ENCODE data around the gene SLC25A28.
A peak's percentile ranks its signal among the peaks of the same experiment; 100 is the strongest.
"Not testable (repeated sequence)": the region's sequence is repeated elsewhere in the genome, so short reads cannot be mapped to it uniquely, and the experiment has no call there.

Gene SLC25A28

DNA sequence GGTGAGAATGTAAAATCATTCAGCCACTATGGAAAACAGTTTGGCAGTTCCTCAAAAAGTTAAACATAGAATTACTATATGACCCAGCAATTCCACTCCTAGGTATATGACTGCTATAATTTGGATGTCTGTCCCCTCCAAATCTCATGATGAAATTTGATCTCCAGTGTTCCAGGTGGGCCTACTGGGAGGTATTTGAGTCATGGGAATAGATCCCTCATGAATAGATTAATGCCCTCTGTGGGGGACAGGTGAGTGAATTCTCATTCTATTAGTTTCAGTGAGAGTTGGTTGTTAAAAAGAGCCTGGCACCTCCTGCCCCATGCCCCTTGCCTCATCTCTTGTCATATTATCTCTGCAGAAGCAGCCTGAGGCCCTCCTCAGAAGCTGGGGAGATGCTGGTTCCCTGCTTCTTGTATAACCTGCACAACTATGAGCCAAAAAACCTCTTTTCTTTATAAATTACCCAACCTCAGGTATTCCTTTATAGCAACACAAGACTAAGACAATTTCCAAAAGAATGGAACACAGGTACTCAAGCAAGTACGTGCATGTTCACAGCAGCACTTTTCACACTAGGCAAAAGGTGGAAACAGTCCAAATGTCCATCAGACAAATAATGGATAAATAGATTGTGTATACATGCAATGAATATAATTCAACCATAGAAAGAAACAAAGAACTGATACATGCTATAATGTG is 8.8 kb upstream of the SLC25A28 start:
- no peak for DNase-seq (ENCODE audit: low read depth in 2 of 2, low spot score in 1 of 2)

GRCh38 chr10:99625124-99625523 is 4.9 kb upstream of the SLC25A28 start:
- not testable (repeated sequence) for DNase-seq (ENCODE audit: low read depth in 2 of 2, low spot score in 1 of 2)

DNA sequence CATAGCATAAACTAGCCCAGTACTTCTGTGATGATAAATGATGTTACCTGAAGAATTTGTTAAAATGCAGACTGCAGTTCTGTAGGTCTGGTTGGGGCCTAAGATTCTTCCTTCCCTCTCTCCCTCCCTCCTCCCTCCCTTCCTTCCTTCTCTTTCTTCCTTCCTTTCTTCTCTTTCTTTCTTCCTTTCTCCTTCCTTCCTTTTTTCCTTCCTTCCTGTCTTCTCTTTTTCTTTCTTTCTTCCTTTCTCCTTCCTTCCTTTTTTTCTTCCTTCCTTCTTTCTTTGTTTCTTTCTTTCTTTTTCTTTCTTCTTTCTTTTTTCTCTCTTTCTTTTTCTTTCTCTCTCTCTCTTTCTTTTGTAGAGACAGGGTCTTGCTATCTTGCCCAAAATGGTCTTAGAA is 3.7 kb upstream of the SLC25A28 start:
- DNase-seq (ENCODE audit: low read depth in 2 of 2, low spot score in 1 of 2): no peak

- DNase-seq (ENCODE audit: low read depth in 2 of 2, low spot score in 1 of 2): no peak
Measured at GRCh38 chr10:99621454-99622251, 1.4 kb upstream of the SLC25A28 start.

DNA sequence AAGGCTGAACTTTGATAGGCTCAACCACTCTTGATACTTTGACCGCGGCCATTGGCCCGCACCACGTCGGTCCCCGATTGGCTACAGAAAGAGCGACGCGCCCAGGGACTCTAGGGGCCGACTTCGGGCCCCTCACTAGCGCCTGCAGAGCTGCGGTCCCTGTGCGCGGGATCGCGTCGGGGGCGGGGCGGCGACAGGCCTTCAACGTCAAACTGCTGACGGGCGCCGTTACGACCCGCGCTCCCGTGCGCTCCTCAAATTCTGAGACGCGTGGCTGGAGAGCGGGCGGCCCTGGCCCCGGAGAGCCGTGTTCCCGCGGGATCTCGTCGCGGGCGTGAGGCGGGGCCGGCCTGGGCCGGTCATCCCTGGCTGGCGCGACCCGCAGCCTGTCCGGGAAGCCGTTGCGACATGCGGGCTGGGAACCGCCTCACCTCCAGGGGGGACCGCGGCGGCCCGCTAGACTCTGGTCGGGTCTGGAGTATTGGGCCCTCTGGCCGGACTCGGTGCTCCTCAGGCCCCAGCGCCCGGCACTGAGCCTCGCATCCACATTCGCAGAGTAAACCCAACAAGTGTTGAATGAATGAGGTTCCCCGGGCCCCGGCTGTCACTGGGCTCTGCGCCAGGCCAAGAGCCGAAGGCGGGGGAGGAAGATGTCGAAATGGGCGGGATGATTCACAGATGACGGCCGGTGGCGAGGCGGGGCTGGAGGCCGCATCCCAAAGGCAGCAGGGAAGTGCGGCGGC is 643 bp upstream of the SLC25A28 start:
- peak; percentile 70 to 80 for DNase-seq (ENCODE audit: low read depth in 2 of 2, low spot score in 1 of 2)

DNA sequence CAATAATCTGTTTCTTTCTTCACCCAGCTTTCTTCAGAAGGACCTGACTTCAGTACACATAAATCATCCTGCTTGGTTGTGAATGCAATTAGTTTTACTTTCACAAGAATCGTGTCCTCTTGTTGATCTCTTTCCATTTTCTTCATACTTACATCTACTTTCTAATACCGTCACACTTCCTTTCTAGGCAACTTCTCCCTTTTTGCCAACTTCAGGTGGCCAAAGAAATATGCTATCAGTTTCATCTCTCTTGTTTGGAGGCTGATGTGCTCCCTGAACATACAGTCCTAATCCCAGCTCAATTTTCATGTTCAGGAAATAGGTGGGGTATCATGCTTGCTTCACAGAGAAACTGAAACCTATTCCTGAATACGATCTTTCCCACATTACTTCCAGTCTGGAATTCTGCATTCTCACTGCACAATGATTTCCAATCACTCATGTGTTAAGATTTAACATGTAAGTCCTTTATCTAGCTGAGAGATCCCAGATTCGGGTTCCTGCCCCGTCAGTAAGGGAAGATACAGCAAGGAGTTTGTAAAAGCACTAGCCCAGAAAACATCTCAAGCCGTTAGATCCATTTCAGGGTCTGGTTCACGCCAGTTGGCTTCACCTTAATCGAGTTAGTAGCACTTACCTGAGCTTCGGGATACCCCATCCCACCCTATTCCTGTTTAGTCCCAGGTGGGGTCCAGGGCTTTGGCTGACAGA is 994 bp downstream of the SLC25A28 start:
- DNase-seq (ENCODE audit: low read depth in 2 of 2, low spot score in 1 of 2): no peak

DNA sequence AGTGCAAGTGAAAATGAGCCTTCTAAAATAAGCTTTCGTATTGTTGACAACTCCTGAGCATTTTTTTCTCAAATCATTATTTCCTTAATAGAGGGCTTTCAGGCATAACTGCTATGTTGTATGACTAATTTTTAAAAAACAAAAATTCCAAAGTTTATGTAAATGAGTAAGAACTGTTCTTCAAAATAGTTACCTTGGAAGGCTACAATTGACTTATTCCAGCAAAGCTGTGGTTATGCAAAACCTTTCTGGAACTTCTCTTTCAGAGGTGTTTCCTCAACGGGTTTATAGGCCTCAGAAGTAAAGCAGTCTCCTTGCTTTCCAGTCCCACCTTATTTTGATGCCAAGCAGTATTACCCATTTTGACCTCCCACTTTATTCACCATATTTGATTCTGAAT is 2.5 kb downstream of the SLC25A28 start:
- DNase-seq (ENCODE audit: low read depth in 2 of 2, low spot score in 1 of 2): no peak

GRCh38 chr10:99615426-99615825 is 4.8 kb downstream of the SLC25A28 start:
- DNase-seq (ENCODE audit: low read depth in 2 of 2, low spot score in 1 of 2): no peak

DNA sequence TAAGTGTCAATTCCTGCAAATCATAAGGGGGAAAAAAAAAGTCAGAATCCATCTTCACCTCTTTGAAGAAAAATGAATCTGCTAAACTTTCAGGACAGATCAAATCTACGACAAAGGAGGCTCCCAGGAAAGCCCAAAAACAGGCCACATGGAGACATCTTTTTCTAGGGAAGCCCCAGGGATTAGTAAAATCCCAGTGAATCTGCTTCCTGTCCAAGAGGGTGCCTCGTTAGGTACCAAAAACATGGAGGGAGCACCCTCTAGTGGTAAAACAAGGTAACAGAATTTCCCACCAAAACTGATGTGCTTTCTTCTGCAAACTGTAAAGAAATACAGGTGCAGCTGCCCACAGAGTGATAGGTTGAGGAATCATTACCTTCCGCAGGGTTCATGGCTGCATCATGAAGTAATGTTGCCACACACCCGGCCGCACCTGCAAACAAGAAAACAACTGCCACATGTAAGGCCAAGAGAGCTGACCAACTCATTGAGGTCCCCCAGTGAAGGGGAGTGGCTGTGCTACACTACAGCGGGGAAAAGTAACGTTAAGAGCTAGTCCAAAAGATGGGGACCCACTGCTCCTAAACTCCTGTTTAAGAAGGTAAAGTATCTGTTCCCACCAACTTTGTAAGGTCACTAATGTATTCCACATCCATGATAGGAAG is 7.9 kb downstream of the SLC25A28 start:
- no peak for DNase-seq (ENCODE audit: low read depth in 2 of 2, low spot score in 1 of 2)

GRCh38 chr10:99611326-99611725 is 8.9 kb downstream of the SLC25A28 start:
- no peak for DNase-seq (ENCODE audit: low read depth in 2 of 2, low spot score in 1 of 2)

DNA sequence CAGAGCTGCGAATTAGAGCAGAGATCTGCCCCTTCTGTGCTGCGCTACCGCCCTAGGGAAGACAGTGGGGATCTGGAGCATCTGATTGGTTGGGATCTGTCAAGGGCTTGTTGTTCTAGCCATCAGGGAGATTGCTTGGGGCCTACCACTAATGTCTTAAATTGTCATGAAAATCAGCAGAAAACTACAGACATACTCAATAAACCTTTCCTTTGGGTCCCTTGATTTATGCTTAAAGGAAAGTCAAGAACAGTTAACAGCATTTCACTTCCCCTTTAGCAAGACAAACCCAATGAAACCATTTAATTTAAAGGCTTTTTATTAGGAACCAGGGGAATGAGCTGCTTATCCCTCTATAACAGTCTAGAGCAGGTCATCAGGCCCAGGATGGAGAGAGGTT is 10.0 kb downstream of the SLC25A28 start:
- DNase-seq (ENCODE audit: low read depth in 2 of 2, low spot score in 1 of 2): no peak

DNA sequence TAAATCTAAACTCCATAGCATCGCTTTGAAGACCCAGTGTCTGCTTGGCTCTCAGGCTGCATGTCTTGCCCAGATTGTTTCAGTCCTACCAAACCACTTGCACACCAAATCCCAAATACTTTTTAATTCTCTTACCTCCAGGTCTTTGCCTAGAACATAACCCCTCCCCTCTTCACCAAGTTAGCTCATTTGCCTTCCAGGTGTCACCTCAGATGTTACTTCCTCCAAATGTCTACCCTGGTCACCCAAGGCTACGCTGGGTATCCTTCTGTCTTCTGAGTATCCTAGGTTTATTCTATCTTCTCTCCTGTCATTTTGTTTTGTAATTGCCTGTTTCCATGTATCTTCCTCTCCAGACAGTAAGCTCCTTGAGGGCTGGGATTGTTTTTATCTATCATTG is 11.1 kb downstream of the SLC25A28 start:
- DNase-seq (ENCODE audit: low read depth in 2 of 2, low spot score in 1 of 2): no peak

- no peak for DNase-seq (ENCODE audit: low read depth in 2 of 2, low spot score in 1 of 2)
Measured at GRCh38 chr10:99605351-99605750, 14.9 kb downstream of the SLC25A28 start.

- no peak for DNase-seq (ENCODE audit: low read depth in 2 of 2, low spot score in 1 of 2)
Measured at GRCh38 chr10:99604862-99605261, 15.4 kb downstream of the SLC25A28 start.

GRCh38 chr10:99598781-99599509 is 21.3 kb downstream of the SLC25A28 start:
- DNase-seq (ENCODE audit: low read depth in 2 of 2, low spot score in 1 of 2): no peak

DNA sequence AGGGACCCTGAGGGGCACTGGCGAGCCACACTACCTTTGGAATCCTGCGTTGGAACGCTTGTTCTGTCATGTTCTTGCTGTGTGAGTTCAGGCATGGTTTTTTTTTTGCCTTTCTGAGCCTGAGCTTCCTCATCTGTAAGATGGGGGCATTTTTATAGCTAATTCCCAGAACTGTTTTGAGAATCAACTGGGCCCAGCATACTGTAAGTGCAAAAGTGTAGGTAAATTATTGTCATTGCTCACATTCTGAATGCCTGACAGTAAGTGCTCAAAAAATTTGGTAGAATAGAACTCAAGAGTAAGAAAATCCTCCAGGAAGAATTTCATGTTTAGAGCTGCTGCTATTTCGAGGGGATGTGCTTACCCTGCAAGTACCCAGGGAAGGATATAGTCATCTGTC is 22.2 kb downstream of the SLC25A28 start:
- no peak for DNase-seq (ENCODE audit: low read depth in 2 of 2, low spot score in 1 of 2)

DNA sequence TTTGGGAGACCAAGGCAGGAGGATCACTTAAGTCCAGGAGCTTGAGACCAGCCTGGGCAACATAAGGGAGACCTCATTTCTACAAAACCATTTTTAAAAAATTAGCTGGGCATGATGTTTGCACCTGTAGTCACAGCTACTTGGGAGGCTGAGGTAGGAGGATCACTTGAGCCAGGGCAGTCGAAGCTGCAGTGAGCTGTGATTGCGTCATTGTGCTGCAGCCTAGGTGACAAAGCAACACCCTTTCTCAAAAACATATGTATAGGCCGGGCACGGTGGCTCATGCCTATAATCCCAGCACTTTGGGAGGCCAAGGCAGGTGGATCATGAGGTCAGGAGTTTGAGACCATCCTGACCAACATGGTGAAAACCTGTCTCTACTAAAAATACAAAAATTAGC is 23.5 kb downstream of the SLC25A28 start:
- not testable (repeated sequence) for DNase-seq (ENCODE audit: low read depth in 2 of 2, low spot score in 1 of 2)

- DNase-seq (ENCODE audit: low read depth in 2 of 2, low spot score in 1 of 2): no peak
Measured at GRCh38 chr10:99595770-99596465, 24.3 kb downstream of the SLC25A28 start.

DNA sequence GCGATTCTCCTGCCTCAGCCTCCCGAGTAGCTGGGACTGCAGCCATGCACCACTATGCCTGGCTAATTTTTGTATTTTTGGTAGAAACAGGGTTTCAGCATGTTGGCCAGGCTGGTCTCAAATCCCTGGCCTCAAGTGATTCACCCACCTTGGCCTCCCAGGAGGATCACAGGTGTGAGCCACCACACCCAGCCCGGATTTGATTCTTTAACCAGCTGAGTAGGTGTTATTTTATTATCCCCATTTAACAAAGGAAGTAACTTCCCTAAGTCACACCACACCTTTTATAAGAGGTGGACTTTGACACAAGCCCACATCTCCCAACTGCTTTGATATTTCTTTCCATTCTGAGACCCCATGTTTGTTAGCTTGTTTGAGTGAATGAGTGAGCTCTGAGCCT is 25.0 kb downstream of the SLC25A28 start:
- no peak for DNase-seq (ENCODE audit: low read depth in 2 of 2, low spot score in 1 of 2)

- DNase-seq (ENCODE audit: low read depth in 2 of 2, low spot score in 1 of 2): no peak
Measured at GRCh38 chr10:99593312-99593711, 26.9 kb downstream of the SLC25A28 start.

All from stimulated activated CD8-positive, alpha-beta memory T cell treated with anti-CD3 and anti-CD28 coated beads, Interleukin-4, amount 100 ng/mL, for 1 hour (primary cell).